Panc1 (cell line): Measurements from ENCODE around the gene ATE1.

Experiments
- CTCF ChIP-seq: fragments of 450-650 bp; IDR thresholded peaks from 2 replicates; pipeline ENCODE4 v1.5.1; 2017; ENCODE audit warnings: mild to moderate bottlenecking
- POLR2AphosphoS5 ChIP-seq: IDR thresholded peaks from 2 replicates; pipeline ENCODE4 v1.6.1; 2012; ENCODE audit warnings: mild to moderate bottlenecking, low read depth, low read length, moderate library complexity
- SIN3A ChIP-seq: IDR thresholded peaks from 2 replicates; pipeline ENCODE4 v1.6.1; 2012; ENCODE audit warnings: low read depth, mild to moderate bottlenecking, low read length, moderate library complexity, borderline replicate concordance; ENCODE audit not compliant: insufficient read depth
- TCF7L2 ChIP-seq: IDR thresholded peaks from 2 replicates; pipeline ENCODE4 v1.6.1; 2011; ENCODE audit warnings: mild to moderate bottlenecking, low read depth, low read length, inconsistent platforms
- TF ChIP-seq, protein P1 (sequence below), 2 experiments: IDR thresholded peaks; 2 replicates each; pipeline ENCODE4 v1.6.1; 2011 to 2012; ENCODE audit warnings: low read depth in 2 of 2, control low read depth in 1 of 2, low read length in 1 of 2, mild to moderate bottlenecking in 1 of 2, moderate library complexity in 1 of 2; ENCODE audit not compliant: insufficient read depth in 1 of 2

- TF ChIP-seq POLR2AphosphoS5 (no peak), CTCF (no peak), SIN3A (no peak), TCF7L2 (no peak)
- TF ChIP-seq, protein P1, sequence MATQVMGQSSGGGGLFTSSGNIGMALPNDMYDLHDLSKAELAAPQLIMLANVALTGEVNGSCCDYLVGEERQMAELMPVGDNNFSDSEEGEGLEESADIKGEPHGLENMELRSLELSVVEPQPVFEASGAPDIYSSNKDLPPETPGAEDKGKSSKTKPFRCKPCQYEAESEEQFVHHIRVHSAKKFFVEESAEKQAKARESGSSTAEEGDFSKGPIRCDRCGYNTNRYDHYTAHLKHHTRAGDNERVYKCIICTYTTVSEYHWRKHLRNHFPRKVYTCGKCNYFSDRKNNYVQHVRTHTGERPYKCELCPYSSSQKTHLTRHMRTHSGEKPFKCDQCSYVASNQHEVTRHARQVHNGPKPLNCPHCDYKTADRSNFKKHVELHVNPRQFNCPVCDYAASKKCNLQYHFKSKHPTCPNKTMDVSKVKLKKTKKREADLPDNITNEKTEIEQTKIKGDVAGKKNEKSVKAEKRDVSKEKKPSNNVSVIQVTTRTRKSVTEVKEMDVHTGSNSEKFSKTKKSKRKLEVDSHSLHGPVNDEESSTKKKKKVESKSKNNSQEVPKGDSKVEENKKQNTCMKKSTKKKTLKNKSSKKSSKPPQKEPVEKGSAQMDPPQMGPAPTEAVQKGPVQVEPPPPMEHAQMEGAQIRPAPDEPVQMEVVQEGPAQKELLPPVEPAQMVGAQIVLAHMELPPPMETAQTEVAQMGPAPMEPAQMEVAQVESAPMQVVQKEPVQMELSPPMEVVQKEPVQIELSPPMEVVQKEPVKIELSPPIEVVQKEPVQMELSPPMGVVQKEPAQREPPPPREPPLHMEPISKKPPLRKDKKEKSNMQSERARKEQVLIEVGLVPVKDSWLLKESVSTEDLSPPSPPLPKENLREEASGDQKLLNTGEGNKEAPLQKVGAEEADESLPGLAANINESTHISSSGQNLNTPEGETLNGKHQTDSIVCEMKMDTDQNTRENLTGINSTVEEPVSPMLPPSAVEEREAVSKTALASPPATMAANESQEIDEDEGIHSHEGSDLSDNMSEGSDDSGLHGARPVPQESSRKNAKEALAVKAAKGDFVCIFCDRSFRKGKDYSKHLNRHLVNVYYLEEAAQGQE (IDR thresholded peaks at IDR 0.05; ENCODE audit: insufficient read depth in 1 of 2, low read depth in 2 of 2, low read length in 1 of 2) = no peak
Measured at GRCh38 chr10:121835376-121835775, 92.5 kb downstream of the ATE1 start.
